HG02981 (cell line): ENCODE data around the gene TNIP1.

ENCODE experiments used
- ATAC-seq: cut with Tn5 transposase; IDR thresholded peaks from one replicate; pipeline ENCODE4 v1.9.1; 2021; ENCODE audit warnings: mild to moderate bottlenecking, moderate library complexity; ENCODE audit not compliant: unreplicated experiment

The TNIP1 gene

DNA sequence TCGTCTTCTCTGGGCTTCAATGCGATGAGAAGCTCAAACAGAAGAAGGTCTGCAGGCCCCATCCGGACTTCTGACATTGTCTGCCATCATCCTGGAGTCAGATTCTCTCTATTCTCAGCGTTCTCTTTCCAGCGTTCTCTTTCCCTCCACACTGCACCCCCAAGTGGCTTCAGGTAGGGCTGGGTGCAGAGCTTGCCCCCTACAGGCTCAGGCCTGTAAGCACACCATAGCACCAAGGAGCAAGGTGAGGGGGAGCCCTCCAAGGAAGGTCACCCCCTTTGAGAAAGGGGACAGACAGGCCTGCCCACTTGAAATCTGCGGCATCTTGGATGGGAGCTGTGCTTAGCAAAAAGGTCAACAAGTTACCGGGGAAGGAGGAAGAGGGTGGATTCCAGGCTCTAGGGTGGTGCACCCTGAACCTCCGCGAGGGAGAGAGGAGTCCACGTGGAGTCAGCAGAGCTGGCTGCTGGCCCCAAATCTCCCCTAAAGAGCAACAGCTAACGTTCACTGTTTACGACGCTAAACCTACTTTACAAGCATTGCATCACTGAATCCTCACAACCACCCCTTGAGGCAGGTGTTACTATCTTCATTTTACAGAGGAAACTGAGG is 32.9 kb downstream of the TNIP1 start:
- ATAC-seq: peak; percentile 54

DNA sequence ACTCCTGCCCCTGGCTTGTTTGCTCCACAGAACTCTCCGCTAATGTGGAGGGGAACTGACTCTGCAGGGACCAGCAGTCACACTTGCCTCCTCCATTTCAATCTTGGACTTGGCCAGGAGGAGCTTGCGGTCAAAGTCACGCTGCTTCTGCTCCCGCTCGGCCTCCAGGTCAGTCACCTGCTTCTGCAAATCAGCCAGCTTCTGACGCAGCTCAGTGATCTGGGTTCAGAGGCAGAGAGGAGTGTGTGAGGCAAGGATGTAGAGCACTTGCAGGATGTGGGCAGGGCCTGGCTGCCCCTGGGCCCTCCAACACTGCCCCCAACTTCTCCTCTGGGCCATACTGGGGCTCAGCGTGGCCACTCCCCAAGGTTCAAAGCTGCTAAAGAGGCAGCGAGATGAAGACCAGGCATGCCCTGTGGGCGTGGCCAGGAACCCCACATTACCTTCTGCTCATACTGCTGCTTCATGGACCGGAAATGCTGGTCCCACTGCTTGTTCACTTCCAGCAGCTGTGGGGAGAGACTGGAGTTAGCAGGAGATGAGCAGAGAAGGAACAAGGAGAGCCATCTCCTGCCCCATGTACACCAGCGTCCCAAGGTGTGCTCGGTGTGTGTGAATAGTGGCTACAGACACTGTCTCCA is 38.3 kb downstream of the TNIP1 start:
- ATAC-seq: no peak

DNA sequence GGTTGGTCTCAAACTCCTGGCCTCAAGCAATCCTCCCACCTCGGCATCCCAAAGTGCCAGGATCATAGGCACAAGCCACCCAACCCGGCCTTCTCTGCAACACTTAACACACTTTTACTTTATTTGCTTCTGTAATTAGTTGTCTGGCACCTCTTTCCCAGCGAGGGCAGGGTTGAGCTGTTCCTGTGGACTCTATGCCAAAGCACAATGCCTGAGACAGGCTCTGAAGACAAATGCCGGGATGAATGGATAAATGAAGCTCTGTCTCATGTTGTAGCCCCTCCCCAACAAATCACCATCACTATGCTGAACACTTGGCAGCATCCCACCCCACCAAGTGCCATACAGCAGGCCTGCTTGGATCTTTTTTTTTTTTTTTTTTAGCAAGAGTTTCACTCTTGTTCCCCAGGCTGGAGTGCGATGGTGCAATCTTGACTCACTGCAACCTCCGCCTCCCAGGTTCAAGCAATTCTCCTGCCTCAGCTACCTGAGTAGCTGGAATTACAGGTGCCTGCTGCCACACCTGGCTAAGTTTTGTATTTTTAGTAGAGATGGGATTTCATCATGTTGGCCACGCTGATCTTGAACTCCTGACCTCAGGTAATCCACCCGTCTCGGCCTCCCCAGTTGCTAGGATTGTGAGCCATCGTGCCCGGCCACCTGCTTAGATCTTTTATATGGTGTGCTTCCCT is 39.1 kb downstream of the TNIP1 start:
- ATAC-seq: no peak

DNA sequence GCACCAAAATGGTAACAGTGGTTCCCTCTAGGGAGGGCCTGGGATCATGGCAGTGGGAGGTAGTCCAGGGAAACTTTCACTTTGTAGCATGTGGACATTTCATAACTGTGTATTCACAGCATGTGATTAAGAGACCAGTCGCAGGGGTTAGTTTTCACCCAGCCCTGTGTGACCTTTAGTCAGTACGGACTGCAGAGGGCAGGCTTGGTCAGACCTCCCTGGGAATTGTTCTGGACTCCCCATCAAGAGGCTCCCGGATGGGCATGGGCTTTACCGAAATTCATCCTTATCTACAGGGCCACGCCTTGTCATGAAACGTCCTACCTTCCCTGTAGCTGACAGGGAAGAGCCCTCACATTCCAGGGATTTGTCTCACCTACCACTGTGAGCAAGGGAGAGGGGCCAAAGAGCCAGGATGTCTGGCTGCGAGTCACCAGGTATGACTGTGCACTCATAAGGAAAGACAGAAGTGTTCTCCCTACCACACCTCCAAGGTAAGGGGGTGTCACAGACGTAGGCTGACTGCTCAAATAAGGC is 40.6 kb downstream of the TNIP1 start:
- no peak for ATAC-seq

- ATAC-seq: no peak
Observed at GRCh38 chr5:151039665-151040064, 41.2 kb downstream of the TNIP1 start.

DNA sequence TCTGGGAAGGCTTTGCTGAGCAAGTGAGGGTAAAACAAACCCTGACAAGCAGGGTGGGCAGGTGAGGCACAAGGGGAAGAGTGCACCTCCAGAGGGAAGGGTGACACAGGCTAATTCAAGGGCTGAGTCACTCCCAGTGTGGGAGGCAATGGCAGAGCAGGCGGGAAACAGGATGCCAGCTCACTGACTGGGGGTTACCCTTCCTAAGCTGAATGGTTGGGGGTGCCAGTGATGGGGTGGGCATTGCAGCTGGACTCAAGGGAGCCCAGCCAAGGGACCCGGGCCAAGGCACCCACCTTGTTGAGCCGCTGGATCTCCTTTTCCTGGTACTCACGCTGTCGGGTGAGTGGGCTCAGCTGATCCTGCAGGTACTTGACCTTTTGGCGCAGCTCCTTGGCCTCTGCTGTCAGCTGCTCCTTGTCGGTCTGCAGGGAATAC is 42.0 kb downstream of the TNIP1 start:
- no peak for ATAC-seq

GRCh38 chr5:151038412-151038745 is 42.5 kb downstream of the TNIP1 start:
- ATAC-seq: no peak

GRCh38 chr5:151037561-151038411 is 43.0 kb downstream of the TNIP1 start:
- no peak for ATAC-seq

- ATAC-seq: no peak
Observed at GRCh38 chr5:151036556-151036955, 44.3 kb downstream of the TNIP1 start.

DNA sequence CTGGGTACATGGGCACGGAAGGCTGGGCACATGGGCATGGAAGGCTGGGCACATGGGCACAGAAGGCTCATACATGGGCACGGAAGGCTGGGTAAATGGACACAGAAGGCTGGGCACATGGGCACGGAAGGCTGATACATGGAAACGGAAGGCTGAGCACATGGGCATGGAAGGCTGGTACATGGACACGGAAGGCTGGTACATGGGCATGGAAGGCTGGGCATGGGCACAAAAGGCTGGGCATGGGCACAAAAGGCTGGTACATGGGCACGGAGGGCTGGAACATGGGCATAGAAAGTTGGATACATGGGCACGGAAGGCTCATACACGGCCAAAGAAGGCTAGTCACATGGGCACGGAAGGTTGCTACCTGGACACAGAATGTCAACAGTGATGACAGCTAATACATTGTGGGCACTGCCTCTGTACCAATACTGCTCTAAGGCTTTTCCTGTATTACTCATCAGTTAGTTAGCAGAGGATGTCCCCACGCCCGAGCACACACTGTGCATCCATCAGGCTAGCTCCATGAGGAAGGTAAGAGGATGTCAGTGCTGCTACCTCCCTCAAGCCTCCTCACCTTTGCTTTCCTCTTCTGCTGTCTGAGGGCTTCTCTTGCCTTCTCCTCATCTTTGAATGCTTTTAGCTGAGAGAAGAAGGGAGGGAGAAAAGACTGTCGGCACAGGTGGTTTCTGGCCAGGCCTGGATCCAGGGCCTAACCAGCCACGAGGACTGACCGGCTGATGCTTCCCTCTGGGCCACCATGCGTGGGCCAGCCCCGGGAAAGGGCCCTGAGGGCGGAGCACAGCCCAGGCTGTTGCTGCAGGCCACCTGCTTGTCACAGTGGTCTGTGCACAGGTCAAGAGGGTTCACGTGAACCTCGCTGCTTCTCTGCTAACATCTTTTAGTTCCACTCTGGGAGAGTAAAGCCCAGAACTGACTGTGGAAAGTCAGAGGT is 46.1 kb downstream of the TNIP1 start:
- no peak for ATAC-seq

- no peak for ATAC-seq
Observed at GRCh38 chr5:151033217-151033934, 47.5 kb downstream of the TNIP1 start.

GRCh38 chr5:151031554-151031953 is 49.3 kb downstream of the TNIP1 start:
- no peak for ATAC-seq

DNA sequence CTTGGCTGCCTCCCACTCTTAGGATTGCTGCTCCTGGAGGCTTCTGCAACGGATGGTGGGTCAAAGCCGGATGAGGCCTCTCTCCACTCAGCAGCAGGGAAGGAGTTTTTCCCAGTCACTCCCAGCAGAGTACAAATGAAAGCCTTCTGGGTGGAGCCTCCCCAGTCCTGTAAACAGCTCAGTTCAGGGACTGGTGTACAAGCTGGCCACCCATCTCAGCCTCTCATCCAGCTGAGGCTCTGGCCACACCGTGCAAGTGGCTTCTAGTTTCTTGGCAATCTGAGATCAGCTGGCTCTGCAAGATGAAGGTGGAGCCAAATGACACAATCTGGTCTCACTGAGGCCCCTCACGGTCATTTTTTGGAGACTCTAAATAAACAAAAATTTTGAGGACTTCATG is 50.5 kb downstream of the TNIP1 start:
- ATAC-seq: no peak

DNA sequence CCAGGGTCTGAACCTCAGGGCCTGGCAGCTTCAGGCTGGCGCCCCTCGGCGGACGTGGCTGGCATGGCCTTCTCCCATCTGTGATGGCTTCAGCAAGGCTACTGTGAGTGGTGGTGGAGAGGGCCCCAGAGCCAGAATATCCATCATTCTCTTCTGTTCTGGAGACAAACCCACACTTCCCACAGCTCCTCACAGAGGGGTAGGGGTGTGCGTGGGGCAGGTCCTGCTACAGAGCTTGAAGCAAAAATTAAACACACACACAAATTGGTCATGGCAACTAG is 50.8 kb downstream of the TNIP1 start:
- ATAC-seq: no peak

- no peak for ATAC-seq
Observed at GRCh38 chr5:151029179-151030055, 51.4 kb downstream of the TNIP1 start.

- no peak for ATAC-seq
Observed at GRCh38 chr5:151028717-151029116, 52.1 kb downstream of the TNIP1 start.

GRCh38 chr5:151027961-151028479 is 52.8 kb downstream of the TNIP1 start:
- no peak for ATAC-seq

DNA sequence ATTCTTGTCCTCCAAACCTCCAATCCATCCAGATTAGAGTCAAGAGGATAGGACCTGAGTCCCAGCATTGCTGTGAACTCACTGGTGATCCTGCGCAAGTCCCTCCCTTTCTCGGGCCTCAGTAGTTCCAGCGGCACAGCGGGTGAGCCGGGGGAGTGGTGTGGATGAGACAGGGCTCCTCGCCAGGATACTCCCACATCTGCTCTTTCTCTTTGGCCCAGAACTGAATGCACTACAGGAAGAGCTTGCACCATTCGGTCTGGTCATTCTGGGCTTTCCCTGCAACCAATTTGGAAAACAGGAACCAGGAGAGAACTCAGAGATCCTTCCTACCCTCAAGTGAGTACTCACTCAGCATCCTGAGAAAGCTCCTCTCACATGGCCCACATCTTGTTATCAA is 54.2 kb downstream of the TNIP1 start:
- no peak for ATAC-seq

DNA sequence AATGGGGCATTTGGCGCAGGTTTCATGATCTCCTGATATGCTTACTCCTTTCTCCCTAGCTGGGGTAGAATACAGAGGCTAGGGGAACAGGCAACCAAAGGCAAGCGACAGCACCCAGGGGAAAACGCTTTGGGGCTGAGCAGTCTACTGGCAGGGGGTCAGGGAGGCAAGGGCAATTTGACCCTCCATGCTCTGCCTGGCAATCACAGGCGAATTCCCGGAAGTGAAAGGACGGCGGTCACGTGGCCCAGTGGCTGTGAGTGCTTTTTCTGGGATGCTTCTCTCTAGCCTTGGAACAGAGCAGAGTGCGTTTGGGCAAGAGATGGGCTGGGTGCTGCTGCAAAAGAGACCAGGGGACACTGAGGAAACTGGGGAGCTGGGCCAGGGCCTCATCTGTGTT is 54.7 kb downstream of the TNIP1 start:
- ATAC-seq: no peak
